H1 (cell line): ENCODE data around the gene MYOM1. TPM values are rescaled to one million over a fixed set of nuclear protein-coding genes. Genes with fewer than 3 reads are reported as not detected.

Experiments
- CTCF ChIA-PET: fragments of 300-600 bp; sonication (Branson Sonifier 250); formaldehyde crosslinking; loops from one replicate; lab custom pipeline; 2021; ENCODE audit not compliant: partially characterized antibody; lab: Charles Lee
- POLR2A ChIA-PET: fragments of 300-600 bp; sonication (Branson Sonifier 250); formaldehyde crosslinking; loops from one replicate; lab custom pipeline; 2021; ENCODE audit warnings: inconsistent platforms; ENCODE audit not compliant: partially characterized antibody; lab: Charles Lee
- DNase-seq, 2 experiments: peaks; one replicate each; pipeline versions ENCODE4 v3.0.0 to v3.0.0-alpha.2; 2010 to 2022; ENCODE audit warnings: low spot score in 2 of 2, low read depth in 1 of 2, mixed read lengths in 1 of 2
- FAIRE-seq: peaks from 2 replicates; lab custom pipeline; 2011; peaks lifted over from hg19 to GRCh38; lab: Jason Lieb, UNC
- H2AFZ ChIP-seq: 2 replicates; pipeline ENCODE4 v1.8.1; 2012; ENCODE audit warnings: low read length, inconsistent platforms
- H2AK5ac ChIP-seq: 2 replicates; pipeline ENCODE4 v1.6.1; 2013; ENCODE audit warnings: low read depth, low read length
- H2BK120ac ChIP-seq: replicated peaks from 2 replicates; pipeline ENCODE3; 2013; ENCODE audit warnings: low read depth, low read length, inconsistent platforms
- H2BK12ac ChIP-seq: 2 replicates; pipeline ENCODE4 v1.6.1; 2013; ENCODE audit warnings: low read depth, low read length
- H2BK15ac ChIP-seq: 2 replicates; pipeline ENCODE4 v1.6.1; 2013; ENCODE audit warnings: low read length
- H2BK20ac ChIP-seq: 2 replicates; pipeline ENCODE4 v1.6.1; 2013; ENCODE audit warnings: low read length
- H2BK5ac ChIP-seq: 2 replicates; pipeline ENCODE4 v1.6.1; 2013; ENCODE audit warnings: low read depth, low read length
- H3K14ac ChIP-seq: 2 replicates; pipeline ENCODE4 v1.6.1; 2013; ENCODE audit warnings: inconsistent platforms; ENCODE audit not compliant: insufficient read length
- H3K18ac ChIP-seq: 2 replicates; pipeline ENCODE4 v1.6.1; 2013; ENCODE audit warnings: low read length; ENCODE audit errors: extremely low read depth
- H3K23ac ChIP-seq: 2 replicates; pipeline ENCODE4 v1.6.1; 2013; ENCODE audit warnings: inconsistent platforms; ENCODE audit not compliant: insufficient read length
- H3K23me2 ChIP-seq: 2 replicates; pipeline ENCODE4 v1.6.1; 2013; ENCODE audit warnings: low read depth, low read length
- H3K27ac ChIP-seq: 2 replicates; pipeline ENCODE4 v1.6.1; 2011; ENCODE audit warnings: low read depth, low read length, inconsistent platforms
- H3K27me3 ChIP-seq, 4 experiments: replicated peaks in 1 of 4; 1 replicate in 1 of 4; 2 replicates in 3 of 4; pipeline versions ENCODE4 v1.6.1 to v1.8.1; 2011 to 2013; ENCODE audit warnings: low read length in 3 of 4, mild to moderate bottlenecking in 3 of 4, inconsistent platforms in 2 of 4, mixed read lengths in 2 of 4, moderate library complexity in 1 of 4; ENCODE audit not compliant: control insufficient read depth in 3 of 4, insufficient read depth in 3 of 4; ENCODE audit errors: extremely low read depth in 1 of 4
- H3K36me3 ChIP-seq, 4 experiments: 2 replicates each; pipeline versions ENCODE4 v1.6.1 to v1.8.1; 2011 to 2013; ENCODE audit warnings: mild to moderate bottlenecking in 4 of 4, low read length in 3 of 4, moderate library complexity in 2 of 4, control low read depth in 1 of 4, inconsistent platforms in 1 of 4; ENCODE audit not compliant: insufficient read depth in 4 of 4, control insufficient read depth in 2 of 4
- H3K4ac ChIP-seq: replicated peaks from 2 replicates; pipeline ENCODE3; 2013; ENCODE audit warnings: low read length, low read depth, mixed read lengths, inconsistent platforms; ENCODE audit not compliant: insufficient read length
- H3K4me1 ChIP-seq, 4 experiments: replicated peaks in 1 of 4; 1 replicate in 1 of 4; 2 replicates in 3 of 4; pipeline versions ENCODE4 v1.6.1 to v1.8.1; 2011 to 2013; ENCODE audit warnings: low read length in 3 of 4, inconsistent platforms in 2 of 4, mixed read lengths in 1 of 4; ENCODE audit not compliant: insufficient read depth in 4 of 4, control insufficient read depth in 3 of 4
- H3K4me2 ChIP-seq, 2 experiments: 2 replicates each; pipeline versions ENCODE4 v1.6.1 to v1.8.1; 2011 to 2013; ENCODE audit warnings: low read depth in 2 of 2, low read length in 2 of 2, control low read depth in 1 of 2, inconsistent platforms in 1 of 2, mild to moderate bottlenecking in 1 of 2; ENCODE audit not compliant: insufficient read depth in 1 of 2
- H3K4me3 ChIP-seq, 4 experiments: fragments of 200-600, 300-600 bp in 1 of 4; sonication (generic), shearing (Covaris generic), sonication (Bioruptor Twin) in 1 of 4; 2 replicates each; pipeline versions ENCODE4 v1.5.1 to v1.8.1; 2011 to 2016; ENCODE audit warnings: low read length in 4 of 4, low read depth in 3 of 4, control low read depth in 2 of 4, inconsistent platforms in 2 of 4, mild to moderate bottlenecking in 2 of 4, mixed read lengths in 1 of 4, moderate library complexity in 1 of 4; ENCODE audit not compliant: insufficient read depth in 2 of 4; ENCODE audit errors: extremely low read depth in 1 of 4
- H3K56ac ChIP-seq: replicated peaks from 2 replicates; pipeline ENCODE3; 2013; ENCODE audit warnings: low read depth, mild to moderate bottlenecking, mixed read lengths, low read length, inconsistent platforms; ENCODE audit not compliant: insufficient read length
- H3K79me1 ChIP-seq: 2 replicates; pipeline ENCODE4 v1.6.1; 2013; ENCODE audit warnings: low read depth, low read length, control low read depth
- H3K79me2 ChIP-seq, 2 experiments: 2 replicates each; pipeline versions ENCODE4 v1.6.1 to v1.8.1; 2012 to 2013; ENCODE audit warnings: low read length in 2 of 2, mild to moderate bottlenecking in 2 of 2, inconsistent platforms in 1 of 2; ENCODE audit not compliant: insufficient read depth in 2 of 2, control insufficient read depth in 1 of 2
- H3K9ac ChIP-seq, 4 experiments: replicated peaks in 1 of 4; 1 replicate in 1 of 4; 2 replicates in 3 of 4; pipeline versions ENCODE4 v1.6.1 to v1.8.1; 2011 to 2013; ENCODE audit warnings: low read depth in 3 of 4, low read length in 3 of 4, control low read depth in 2 of 4, mild to moderate bottlenecking in 2 of 4, moderate library complexity in 2 of 4, inconsistent platforms in 1 of 4; ENCODE audit errors: extremely low read depth in 1 of 4
- H3K9me3 ChIP-seq, 2 experiments: 2 replicates each; pipeline versions ENCODE4 v1.6.1 to v1.8.1; 2012 to 2013; ENCODE audit warnings: mild to moderate bottlenecking in 2 of 2, moderate library complexity in 2 of 2, control low read depth in 1 of 2, inconsistent platforms in 1 of 2, low read depth in 1 of 2, low read length in 1 of 2, mixed read lengths in 1 of 2; ENCODE audit not compliant: insufficient read depth in 2 of 2
- H4K20me1 ChIP-seq, 2 experiments: replicated peaks in 1 of 2; 2 replicates each; pipeline versions ENCODE3 to v1.8.1; 2011 to 2013; ENCODE audit warnings: inconsistent platforms in 2 of 2, low read length in 2 of 2, mild to moderate bottlenecking in 1 of 2; ENCODE audit not compliant: insufficient read depth in 2 of 2, control insufficient read depth in 1 of 2
- H4K5ac ChIP-seq: 2 replicates; pipeline ENCODE4 v1.6.1; 2013; ENCODE audit warnings: low read length, low read depth, mixed read lengths, inconsistent platforms; ENCODE audit not compliant: insufficient read length
- H4K8ac ChIP-seq: 2 replicates; pipeline ENCODE4 v1.8.0; 2013; ENCODE audit warnings: mild to moderate bottlenecking, moderate library complexity, low read length, inconsistent platforms; ENCODE audit not compliant: insufficient read depth; ENCODE audit errors: extremely low read depth
- H4K91ac ChIP-seq: replicated peaks from 2 replicates; pipeline ENCODE3; 2013; ENCODE audit warnings: low read length, mixed read lengths, inconsistent platforms; ENCODE audit not compliant: insufficient read length
- BACH1 ChIP-seq: IDR thresholded peaks from 2 replicates; pipeline ENCODE4 v1.6.1; 2012; ENCODE audit warnings: low read length, improper control_type of control experiment
- CHD1 ChIP-seq: IDR thresholded peaks from 2 replicates; pipeline ENCODE4 v1.6.1; 2012; ENCODE audit warnings: low read depth, low read length, improper control_type of control experiment
- EGR1 ChIP-seq: IDR thresholded peaks from 2 replicates; pipeline ENCODE4 v1.6.1; 2011; ENCODE audit warnings: low read depth, low read length, borderline replicate concordance
- EZH2 ChIP-seq: fragments of 200-600 bp; sonication (generic); IDR thresholded peaks from 2 replicates; pipeline ENCODE4 v1.7.1; 2012; ENCODE audit warnings: low read depth, mild to moderate bottlenecking, moderate library complexity, low read length, inconsistent platforms; ENCODE audit not compliant: severe bottlenecking
- HDAC2 ChIP-seq, 2 experiments: fragments of 300-600 bp in 1 of 2; sonication (generic) in 1 of 2; IDR thresholded peaks; 2 replicates each; pipeline ENCODE4 v1.6.1; 2011 to 2012; ENCODE audit warnings: low read depth in 2 of 2, low read length in 2 of 2, mild to moderate bottlenecking in 2 of 2, moderate library complexity in 2 of 2, borderline replicate concordance in 1 of 2, inconsistent platforms in 1 of 2
- KDM1A ChIP-seq: fragments of 200-600, 300-600 bp; sonication (generic); IDR thresholded peaks from 2 replicates; pipeline ENCODE4 v1.7.1; 2016; ENCODE audit warnings: mild to moderate bottlenecking, low read length, borderline replicate concordance
- KDM4A ChIP-seq: IDR thresholded peaks from one replicate; pipeline ENCODE4 v1.7.1; 2012; ENCODE audit warnings: low read depth, mild to moderate bottlenecking, moderate library complexity, low read length, inconsistent platforms; ENCODE audit not compliant: severe bottlenecking
- PHF8 ChIP-seq: fragments of 200-600 bp; sonication (generic); conservative IDR thresholded peaks from 2 replicates; pipeline ENCODE4 v1.7.1; 2012; ENCODE audit warnings: low read depth, mild to moderate bottlenecking, inconsistent platforms, low read length, moderate library complexity
- RBBP5 ChIP-seq: IDR thresholded peaks from 2 replicates; pipeline ENCODE4 v1.7.1; 2012; ENCODE audit warnings: low read depth, mild to moderate bottlenecking, inconsistent platforms, low read length, moderate library complexity, borderline replicate concordance
- RNF2 ChIP-seq: fragments of 200-900, 300-1000 bp; sonication (generic); IDR thresholded peaks from 2 replicates; pipeline ENCODE4 v1.7.1; 2016; ENCODE audit warnings: borderline replicate concordance, low read depth, mild to moderate bottlenecking, antibody characterized with exemption, low read length; ENCODE audit not compliant: poor library complexity, severe bottlenecking; ENCODE audit errors: missing control alignments
- TAF1 ChIP-seq: IDR thresholded peaks from 2 replicates; pipeline ENCODE4 v1.6.1; 2011; ENCODE audit warnings: mild to moderate bottlenecking, low read depth, low read length
- TAF7 ChIP-seq: optimal IDR thresholded peaks from 2 replicates; pipeline ENCODE3; 2011; ENCODE audit warnings: low read depth, mild to moderate bottlenecking, inconsistent platforms, low read length, moderate library complexity, borderline replicate concordance
- TCF12 ChIP-seq: IDR thresholded peaks from 2 replicates; pipeline ENCODE4 v1.6.1; 2011; ENCODE audit warnings: low read depth, mild to moderate bottlenecking, low read length
- WGBS, 2 experiments: shearing (Covaris generic) in 1 of 2; methylation state at CpG; one replicate each; pipeline versions ENCODE4 v1.1.6 to v1.1.7; 2013 to 2015; ENCODE audit warnings: low lambda C conversion rate in 2 of 2, mixed read lengths in 2 of 2, inconsistent platforms in 1 of 2, low coverage in 1 of 2, missing lambda C conversion rate in 1 of 2; ENCODE audit not compliant: insufficient replicate concordance in 2 of 2, insufficient coverage in 1 of 2, insufficient read length in 1 of 2; ENCODE audit errors: extremely low coverage in 1 of 2, missing lambda C conversion rate in 1 of 2; 5-methylcytosine and 5-hydroxymethylcytosine counted together
- polyA plus RNA-seq, 7 experiments: library from polyadenylated mRNA; depleted of rRNA in 3 of 7; stranded (reverse) in 5 of 7; unstranded in 2 of 7; fragments of >200 nt in 5 of 7; fragments of 200-250 nt in 2 of 7; gene quantifications; 1 replicate in 5 of 7; 2 replicates in 1 of 7; 4 replicates in 1 of 7; pipeline versions ENCODE4 v1.2.1 to v1.2.3, GENCODE V29; 2011 to 2013; ENCODE audit warnings: missing spikeins in 2 of 7, mixed read lengths in 2 of 7
- total RNA-seq: library from RNA; stranded (reverse); fragmentation: NEBNext Ultra II Directional; extraction: Animal tissue kit (Norgen Biotek cat#: 25700); gene quantifications from 2 replicates; pipeline ENCODE4 v1.2.1, GENCODE V29; 2021

The MYOM1 gene
- total and polyA plus RNA-seq, 2 of the 8 experiments (the other 6 are each of a cell fraction or from before 2014, with no cell fraction given): 0.06 to 0.32 TPM

DNA sequence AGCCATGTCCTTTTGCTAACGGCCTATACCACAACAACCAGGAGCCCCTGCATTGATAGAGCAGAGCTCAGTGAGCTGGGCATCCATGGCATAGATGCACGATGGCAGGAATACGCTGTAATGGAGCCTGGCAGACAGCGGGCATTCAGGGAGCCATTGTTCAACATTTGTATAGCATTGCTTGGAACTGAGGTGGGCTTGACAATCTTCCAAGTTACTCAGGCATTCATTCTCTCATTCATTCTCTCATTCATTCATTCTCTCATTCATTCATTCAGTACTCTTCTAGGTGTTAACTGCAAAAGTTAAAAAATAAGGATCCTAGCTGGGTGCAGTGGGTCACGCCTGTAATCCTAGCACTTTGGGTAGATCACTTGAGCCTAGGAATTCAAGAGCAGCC is 62.7 kb downstream of the MYOM1 start:
- ChIA-PET POLR2A (interaction anchor here (0.5 kb wide), 1 partner anchor 37 kb away, joined by 3 read pairs; no protein-coding TSS in a partner anchor), CTCF (interaction anchor here (0.6 to 1.6 kb wide), 5 partner anchors 10 to 171 kb away, joined by 3 read pairs; no protein-coding TSS in a partner anchor)
- TF ChIP-seq KDM4A: no peak
- no peak for TF ChIP-seq EZH2
- no peak for TF ChIP-seq PHF8
- no peak for TF ChIP-seq EGR1
- TF ChIP-seq CHD1: no peak
- TF ChIP-seq HDAC2 (IDR thresholded peaks at IDR 0.05; ENCODE audit: borderline replicate concordance in 1 of 2, low read depth in 2 of 2, low read length in 2 of 2): no peak
- TF ChIP-seq TAF1: no peak
- TF ChIP-seq RNF2: no peak
- no peak for TF ChIP-seq TCF12
- TF ChIP-seq KDM1A: no peak
- no peak for TF ChIP-seq BACH1
- TF ChIP-seq TAF7: no peak
- no peak for TF ChIP-seq RBBP5
- Histone ChIP-seq H3K36me3 (no peaks in the 10 kb centered on the region), H4K91ac (no peak overlapping the region), H3K23me2 (no peaks in the 10 kb centered on the region), H3K79me1 (no peaks in the 10 kb centered on the region), H3K79me2 (no peaks in the 10 kb centered on the region), H2BK120ac (no peak overlapping the region), H3K27me3 (no peaks in the 10 kb centered on the region; a peak in 1 of 7 replicates), H3K56ac (no peak overlapping the region), H4K5ac (no peak overlapping the region), H3K9me3 (no peaks in the 10 kb centered on the region), H2BK12ac (no peak overlapping the region), H2BK20ac (no peak overlapping the region), H3K27ac (no peak overlapping the region; the same call in 1 of the 2 replicates), H3K4me3 (no peak overlapping the region), H3K4me2 (no peak overlapping the region), H3K9ac (no peak overlapping the region), H4K20me1 (no peaks in the 10 kb centered on the region), H2AFZ (no peak overlapping the region), H3K14ac (no peak overlapping the region), H4K8ac (no peak overlapping the region), H2AK5ac (no peak overlapping the region), H3K18ac (no peak overlapping the region), H2BK5ac (no peak overlapping the region), H3K23ac (no peak overlapping the region), H3K4ac (no peak overlapping the region), H2BK15ac (no peak overlapping the region), H3K4me1 (no peaks in the 10 kb centered on the region)
- WGBS, 2 experiments: 85% methylated on average over 5 of the region's 5 CpGs; no CpG with 5 or more reads in 1 of the 2 experiments
- FAIRE-seq: no peak
- DNase-seq: no peak
